B cell (primary cell): ENCODE results near the gene SLC22A2. TPM values are rescaled to one million over a fixed set of nuclear protein-coding genes. Genes with fewer than 3 reads are reported as not detected.

Source experiments
- ATAC-seq: fragments of 200-7000 bp; cut with Tn5 transposase; one replicate; pipeline ENCODE4 v1.10.0; 2021; ENCODE audit warnings: low read depth, mild to moderate bottlenecking, moderate number of reproducible peaks, moderate library complexity
- CTCF ChIA-PET: fragments of 350-600 bp; sonication (Branson Sonifier 250); formaldehyde crosslinking; loops from one replicate; lab custom pipeline; 2021; ENCODE audit warnings: antibody characterized with exemption, inconsistent platforms; lab: Charles Lee
- POLR2A ChIA-PET: fragments of 350-600 bp; sonication (Branson Sonifier 250); formaldehyde crosslinking; loops from one replicate; lab custom pipeline; 2021; ENCODE audit warnings: antibody characterized with exemption; lab: Charles Lee
- DNase-seq: peaks from one replicate; pipeline ENCODE4 v3.0.0; 2013
- H2AFZ ChIP-seq: 2 replicates; pipeline ENCODE4 v1.6.1; 2012; ENCODE audit warnings: mild to moderate bottlenecking, low read depth, low read length; ENCODE audit not compliant: insufficient read depth, poor library complexity, severe bottlenecking
- H3K27ac ChIP-seq, 2 donors: 1 replicate in 1 of 2; 2 replicates in 1 of 2; pipeline ENCODE4 v1.5.1; 2012 to 2013; ENCODE audit warnings: low read length in 2 of 2, mild to moderate bottlenecking in 2 of 2, moderate library complexity in 1 of 2
- H3K27me3 ChIP-seq, 4 experiments: fragments of 200-600 bp in 1 of 4; sonication (generic) in 1 of 4; replicated peaks in 1 of 4; 1 replicate in 2 of 4; 2 replicates in 2 of 4; pipeline versions ENCODE4 v1.6.1 to v1.7.0; 2013 to 2016; ENCODE audit warnings: low read length in 3 of 4, mild to moderate bottlenecking in 2 of 4, mixed read lengths in 1 of 4, moderate library complexity in 1 of 4; ENCODE audit not compliant: insufficient read depth in 4 of 4, control insufficient read depth in 3 of 4; ENCODE audit errors: control extremely low read depth in 1 of 4
- H3K36me3 ChIP-seq, 2 experiments: replicated peaks in 1 of 2; 1 replicate in 1 of 2; 2 replicates in 1 of 2; pipeline versions ENCODE4 v1.6.1 to v1.7.1; 2013; ENCODE audit warnings: low read length in 1 of 2; ENCODE audit not compliant: insufficient read depth in 2 of 2, control insufficient read depth in 1 of 2; ENCODE audit errors: control extremely low read depth in 1 of 2, extremely low read depth in 1 of 2
- H3K4me1 ChIP-seq, 2 donors: fragments of 200-600 bp in 1 of 2; sonication (generic) in 1 of 2; 1 replicate in 1 of 2; 2 replicates in 1 of 2; pipeline versions ENCODE4 v1.5.1 to v1.6.1; 2013 to 2017; ENCODE audit warnings: low read length in 2 of 2; ENCODE audit not compliant: control insufficient read depth in 2 of 2, insufficient read depth in 2 of 2
- H3K4me2 ChIP-seq: replicated peaks from 2 replicates; pipeline ENCODE3; 2012; ENCODE audit warnings: mild to moderate bottlenecking, low read depth, low read length; ENCODE audit not compliant: poor library complexity, severe bottlenecking
- H3K4me3 ChIP-seq, 5 experiments: fragments of 200-600 bp in 1 of 5; sonication (generic) in 1 of 5; 1 replicate in 3 of 5; 2 replicates in 2 of 5; pipeline versions ENCODE4 v1.5.1 to v1.7.0; 2011 to 2016; ENCODE audit warnings: low read length in 4 of 5, mild to moderate bottlenecking in 4 of 5, low read depth in 2 of 5, control low read depth in 1 of 5, moderate library complexity in 1 of 5; ENCODE audit not compliant: insufficient read depth in 1 of 5; ENCODE audit errors: control extremely low read depth in 1 of 5, extremely low read depth in 1 of 5
- H3K79me2 ChIP-seq: fragments of 200-600 bp; sonication (generic); one replicate; pipeline ENCODE4 v1.6.0; 2016; ENCODE audit warnings: low read length; ENCODE audit not compliant: control insufficient read depth, insufficient read depth
- H3K9ac ChIP-seq: fragments of 200-600 bp; sonication (generic); 2 replicates; pipeline ENCODE4 v1.6.1; 2017; ENCODE audit warnings: mild to moderate bottlenecking, low read length, moderate library complexity
- H3K9me3 ChIP-seq, 3 donors: one replicate each; pipeline versions ENCODE4 v1.6.1 to v1.7.1; 2013; ENCODE audit warnings: low read length in 2 of 3; ENCODE audit not compliant: control insufficient read depth in 2 of 3, insufficient read depth in 1 of 3; ENCODE audit errors: control extremely low read depth in 1 of 3
- H4K20me1 ChIP-seq: 2 replicates; pipeline ENCODE4 v1.6.0; 2012; ENCODE audit warnings: mild to moderate bottlenecking, low read length; ENCODE audit not compliant: insufficient read depth, control insufficient read depth, poor library complexity, severe bottlenecking
- H3K27ac Mint-ChIP-seq: one replicate; pipeline ENCODE4 v1.8.0; 2021; ENCODE audit warnings: mixed read lengths
- H3K27me3 Mint-ChIP-seq: one replicate; pipeline ENCODE4 v1.8.0; 2021; ENCODE audit warnings: mixed read lengths
- H3K4me1 Mint-ChIP-seq: one replicate; pipeline ENCODE4 v1.8.0; 2021; ENCODE audit warnings: mixed read lengths
- H3K4me3 Mint-ChIP-seq: one replicate; pipeline ENCODE4 v1.8.0; 2021; ENCODE audit warnings: mixed read lengths
- H3K9me3 Mint-ChIP-seq: one replicate; pipeline ENCODE4 v1.8.0; 2022; ENCODE audit warnings: mixed read lengths; ENCODE audit not compliant: insufficient read depth
- EZH2 ChIP-seq: IDR thresholded peaks from 2 replicates; pipeline ENCODE4 v1.6.1; 2012; ENCODE audit warnings: borderline replicate concordance, low read depth, mild to moderate bottlenecking, moderate library complexity, low read length; ENCODE audit not compliant: insufficient read depth, poor library complexity, severe bottlenecking
- whole genome bisulfite sequencing: methylation state at CpG from one replicate; pipeline ENCODE4 v1.1.5; 2013; ENCODE audit warnings: missing lambda C conversion rate; ENCODE audit not compliant: insufficient coverage; 5-methylcytosine and 5-hydroxymethylcytosine counted together
- intact Hi-C: fragments of 100-400 bp; cut with micrococcal nuclease; formaldehyde crosslinking; loops from one replicate; pipeline ENCODE4 v1.10.0; 2022
- polyA plus RNA-seq: library from polyadenylated mRNA; depleted of rRNA; stranded (reverse); fragments of >200 nt; gene quantifications from 2 replicates; pipeline ENCODE4 v1.2.3, GENCODE V29; 2012
- total RNA-seq, 2 donors: library from RNA; stranded (reverse); fragments of 120-200 nt in 1 of 2; gene quantifications; 1 replicate in 1 of 2; 2 replicates in 1 of 2; pipeline versions ENCODE4 v1.2.3 to v1.2.4, GENCODE V29; 2013 to 2022
- TF ChIP-seq, protein P1 (sequence below): fragments of 200-600 bp; IDR thresholded peaks from one replicate; pipeline ENCODE4 v1.8.0; 2022; ENCODE audit warnings: antibody characterized with exemption, mild to moderate bottlenecking

SLC22A2 gene
- total and polyA plus RNA-seq, 2 donors (not counting 1 experiment from before 2014, with no cell fraction given): not detected

DNA sequence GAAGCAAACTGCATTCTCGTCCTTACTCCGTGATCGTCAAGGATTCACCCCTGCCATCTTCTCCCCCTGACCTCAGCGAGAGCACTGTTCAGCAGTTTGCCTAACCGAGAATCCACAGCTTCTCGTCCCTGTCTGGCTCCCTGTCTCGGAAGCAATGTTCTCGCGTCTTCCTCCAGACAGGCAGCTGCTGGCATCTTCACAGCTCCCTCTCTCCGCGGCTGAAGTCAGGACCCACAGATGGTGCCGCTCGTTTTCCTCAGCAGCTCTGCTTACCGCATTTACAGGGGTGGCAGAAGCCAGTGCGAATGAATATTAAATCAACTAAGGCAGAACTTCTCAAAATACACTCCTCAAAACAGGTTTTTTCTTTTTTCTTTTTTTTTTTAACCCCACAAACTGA, 18.9 kb upstream of the SLC22A2 start:
- Mint-ChIP-seq H3K4me3 (no peak overlapping the region), H3K9me3 (no peaks in the 10 kb centered on the region), H3K4me1 (no peaks in the 10 kb centered on the region), H3K27me3 (no peaks in the 10 kb centered on the region), H3K27ac (no peak overlapping the region)
- Histone ChIP-seq H3K4me2 (no peak overlapping the region), H3K27me3 (no peaks in the 10 kb centered on the region), H3K4me3 (no peak overlapping the region), H3K36me3 (no peaks in the 10 kb centered on the region), H3K79me2 (no peaks in the 10 kb centered on the region), H3K27ac (no peak overlapping the region), H4K20me1 (no peaks in the 10 kb centered on the region), H3K9me3 (peaks cover 0 to 4% (median 0%) of the 10 kb centered on the region in 3 donors), H2AFZ (no peak overlapping the region), H3K4me1 (no peaks in the 10 kb centered on the region), H3K9ac (no peak overlapping the region)
- ATAC-seq (no peak), DNase-seq (no peak)
- ChIA-PET CTCF (no interaction called here), POLR2A (no interaction called here)
- intact Hi-C loops: no loop called here
- TF ChIP-seq, protein P1, sequence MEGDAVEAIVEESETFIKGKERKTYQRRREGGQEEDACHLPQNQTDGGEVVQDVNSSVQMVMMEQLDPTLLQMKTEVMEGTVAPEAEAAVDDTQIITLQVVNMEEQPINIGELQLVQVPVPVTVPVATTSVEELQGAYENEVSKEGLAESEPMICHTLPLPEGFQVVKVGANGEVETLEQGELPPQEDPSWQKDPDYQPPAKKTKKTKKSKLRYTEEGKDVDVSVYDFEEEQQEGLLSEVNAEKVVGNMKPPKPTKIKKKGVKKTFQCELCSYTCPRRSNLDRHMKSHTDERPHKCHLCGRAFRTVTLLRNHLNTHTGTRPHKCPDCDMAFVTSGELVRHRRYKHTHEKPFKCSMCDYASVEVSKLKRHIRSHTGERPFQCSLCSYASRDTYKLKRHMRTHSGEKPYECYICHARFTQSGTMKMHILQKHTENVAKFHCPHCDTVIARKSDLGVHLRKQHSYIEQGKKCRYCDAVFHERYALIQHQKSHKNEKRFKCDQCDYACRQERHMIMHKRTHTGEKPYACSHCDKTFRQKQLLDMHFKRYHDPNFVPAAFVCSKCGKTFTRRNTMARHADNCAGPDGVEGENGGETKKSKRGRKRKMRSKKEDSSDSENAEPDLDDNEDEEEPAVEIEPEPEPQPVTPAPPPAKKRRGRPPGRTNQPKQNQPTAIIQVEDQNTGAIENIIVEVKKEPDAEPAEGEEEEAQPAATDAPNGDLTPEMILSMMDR: no peak
- no peak for TF ChIP-seq EZH2
- WGBS: 93% methylated on average over 15 of the region's 15 CpGs

DNA sequence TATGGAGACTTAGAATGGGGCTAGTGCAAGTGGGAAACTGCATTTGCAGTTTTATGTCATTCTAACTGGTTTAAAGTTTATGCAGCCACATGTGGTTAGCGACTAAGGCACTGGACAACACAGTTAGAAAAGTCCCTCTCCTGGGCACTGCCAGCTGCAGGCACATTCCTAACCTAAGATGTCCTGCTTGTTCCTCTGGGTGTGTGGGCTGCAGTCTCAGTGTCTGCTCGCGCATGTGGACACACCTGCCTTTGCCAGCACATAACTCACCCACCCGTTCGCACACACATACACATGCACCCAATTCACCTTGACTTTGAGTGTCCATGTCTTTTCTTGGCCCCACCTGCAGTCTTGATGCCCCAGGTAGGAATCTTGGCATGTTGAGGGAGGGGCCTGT, 18.5 kb upstream of the SLC22A2 start:
- no peaks in the 10 kb centered on the region for H3K4me1 Mint-ChIP-seq
- ATAC-seq (no peak), DNase-seq (no peak)
- no peak overlapping the region for H3K27ac Mint-ChIP-seq
- H3K4me3 ChIP-seq: no peak overlapping the region
- POLR2A ChIA-PET: no interaction called here
- H3K79me2 ChIP-seq: no peaks in the 10 kb centered on the region
- no peak overlapping the region for H3K4me2 ChIP-seq
- 93% methylated on average over 3 of the region's 5 CpGs for WGBS
- H3K27ac ChIP-seq: no peak overlapping the region
- no peaks in the 10 kb centered on the region for H3K4me1 ChIP-seq
- CTCF ChIA-PET: no interaction called here
- intact Hi-C loops: no loop called here
- H3K4me3 Mint-ChIP-seq: no peak overlapping the region
- H4K20me1 ChIP-seq: no peaks in the 10 kb centered on the region
- H3K9ac ChIP-seq: no peak overlapping the region
- peaks cover 0 to 4% (median 0%) of the 10 kb centered on the region in 3 donors for H3K9me3 ChIP-seq
- H3K27me3 Mint-ChIP-seq: no peaks in the 10 kb centered on the region
- H3K27me3 ChIP-seq: no peaks in the 10 kb centered on the region
- no peaks in the 10 kb centered on the region for H3K9me3 Mint-ChIP-seq
- H3K36me3 ChIP-seq: no peaks in the 10 kb centered on the region
- no peak overlapping the region for H2AFZ ChIP-seq
- TF ChIP-seq, protein P1: no peak
- TF ChIP-seq EZH2: no peak
